Type B pancreatic cell (in vitro differentiated cells): Measurements from ENCODE around the gene DNAJC5. TPM values are rescaled to one million over a fixed set of nuclear protein-coding genes. Genes with fewer than 3 reads are reported as not detected.
A peak's percentile ranks its signal among the peaks of the same experiment; 100 is the strongest.

Experiments used
- DNase-seq: peaks from one replicate; pipeline ENCODE4 v3.0.0; 2021; ENCODE audit warnings: mixed read lengths; ENCODE audit not compliant: unreplicated experiment; ENCODE audit errors: extremely low spot score
- H3K27ac Mint-ChIP-seq: 2 replicates; pipeline ENCODE4 v1.8.0; 2021; ENCODE audit warnings: mild to moderate bottlenecking, mixed read lengths
- H3K27me3 Mint-ChIP-seq: 2 replicates; pipeline ENCODE4 v1.8.0; 2021; ENCODE audit warnings: mixed read lengths
- H3K36me3 Mint-ChIP-seq: 2 replicates; pipeline ENCODE4 v1.8.0; 2021; ENCODE audit warnings: mixed read lengths
- H3K4me1 Mint-ChIP-seq: one replicate; pipeline ENCODE4 v1.8.0; 2021; ENCODE audit warnings: mixed read lengths; ENCODE audit not compliant: unreplicated experiment
- H3K4me3 Mint-ChIP-seq: 2 replicates; pipeline ENCODE4 v1.8.0; 2021; ENCODE audit warnings: mild to moderate bottlenecking, mixed read lengths
- H3K9me3 Mint-ChIP-seq: 2 replicates; pipeline ENCODE4 v1.8.0; 2021; ENCODE audit warnings: mixed read lengths
- total RNA-seq: library from RNA; stranded (reverse); gene quantifications from 2 replicates; pipeline ENCODE4 v1.2.1, GENCODE V29; 2021; ENCODE audit warnings: low replicate concordance
- TF ChIP-seq, protein P1 (sequence below): fragments of 200-600 bp; sonication (generic); conservative IDR thresholded peaks from 2 replicates; pipeline ENCODE4 v1.5.0; 2021; ENCODE audit warnings: antibody characterized with exemption, mild to moderate bottlenecking

Gene DNAJC5
- total RNA-seq, 1 donor from 2014 or later, result 44.1 TPM

DNA sequence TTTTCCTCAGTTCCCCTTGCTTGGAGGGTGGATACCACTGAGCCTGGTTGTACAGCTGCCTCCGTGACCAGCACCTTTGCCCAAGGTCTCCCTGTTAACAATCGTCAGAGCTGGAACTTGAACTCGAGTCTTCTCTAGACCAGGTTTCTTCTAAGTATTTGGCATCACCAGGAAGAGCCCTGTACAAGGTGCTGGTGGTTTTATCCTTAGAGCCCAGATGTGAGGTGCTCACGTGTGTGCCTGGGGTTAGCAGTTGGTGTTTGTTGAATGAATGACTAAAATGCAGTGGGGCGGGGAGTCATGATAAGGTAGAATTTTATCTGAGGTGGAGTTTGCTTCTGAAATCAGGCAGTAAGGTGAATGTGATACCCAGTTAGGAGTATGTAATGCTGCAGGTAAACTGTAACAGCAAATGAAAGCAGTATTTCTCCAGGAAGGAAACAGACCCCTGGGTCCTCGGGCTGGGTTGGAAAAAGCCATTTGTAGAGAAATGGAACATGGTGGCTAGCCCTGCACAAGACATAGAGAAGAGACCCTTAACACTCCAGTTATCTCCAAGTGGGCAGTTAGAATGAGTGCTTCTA is 3.1 kb downstream of the DNAJC5 start:
- H3K27ac Mint-ChIP-seq, result peak overlapping the region; percentile 2
- TF ChIP-seq, protein P1, sequence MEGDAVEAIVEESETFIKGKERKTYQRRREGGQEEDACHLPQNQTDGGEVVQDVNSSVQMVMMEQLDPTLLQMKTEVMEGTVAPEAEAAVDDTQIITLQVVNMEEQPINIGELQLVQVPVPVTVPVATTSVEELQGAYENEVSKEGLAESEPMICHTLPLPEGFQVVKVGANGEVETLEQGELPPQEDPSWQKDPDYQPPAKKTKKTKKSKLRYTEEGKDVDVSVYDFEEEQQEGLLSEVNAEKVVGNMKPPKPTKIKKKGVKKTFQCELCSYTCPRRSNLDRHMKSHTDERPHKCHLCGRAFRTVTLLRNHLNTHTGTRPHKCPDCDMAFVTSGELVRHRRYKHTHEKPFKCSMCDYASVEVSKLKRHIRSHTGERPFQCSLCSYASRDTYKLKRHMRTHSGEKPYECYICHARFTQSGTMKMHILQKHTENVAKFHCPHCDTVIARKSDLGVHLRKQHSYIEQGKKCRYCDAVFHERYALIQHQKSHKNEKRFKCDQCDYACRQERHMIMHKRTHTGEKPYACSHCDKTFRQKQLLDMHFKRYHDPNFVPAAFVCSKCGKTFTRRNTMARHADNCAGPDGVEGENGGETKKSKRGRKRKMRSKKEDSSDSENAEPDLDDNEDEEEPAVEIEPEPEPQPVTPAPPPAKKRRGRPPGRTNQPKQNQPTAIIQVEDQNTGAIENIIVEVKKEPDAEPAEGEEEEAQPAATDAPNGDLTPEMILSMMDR, result no peak
- DNase-seq, result no peak
- peaks cover 5% of the 10 kb centered on the region for H3K36me3 Mint-ChIP-seq
- peaks cover 30% of the 10 kb centered on the region for H3K4me1 Mint-ChIP-seq
- no peaks in the 10 kb centered on the region for H3K9me3 Mint-ChIP-seq
- H3K27me3 Mint-ChIP-seq, result no peaks in the 10 kb centered on the region
- no peak overlapping the region for H3K4me3 Mint-ChIP-seq

- no peak for DNase-seq
- H3K4me3 Mint-ChIP-seq, result no peak overlapping the region
- H3K4me1 Mint-ChIP-seq, result peaks cover 28% of the 10 kb centered on the region
- TF ChIP-seq, protein P1, result no peak
- no peak overlapping the region for H3K27ac Mint-ChIP-seq
- H3K9me3 Mint-ChIP-seq, result no peaks in the 10 kb centered on the region
- peaks cover 5% of the 10 kb centered on the region for H3K36me3 Mint-ChIP-seq
- H3K27me3 Mint-ChIP-seq, result no peaks in the 10 kb centered on the region
These were observed 4.1 kb downstream of the DNAJC5 start for GRCh38 chr20:63898882-63899558.

DNA sequence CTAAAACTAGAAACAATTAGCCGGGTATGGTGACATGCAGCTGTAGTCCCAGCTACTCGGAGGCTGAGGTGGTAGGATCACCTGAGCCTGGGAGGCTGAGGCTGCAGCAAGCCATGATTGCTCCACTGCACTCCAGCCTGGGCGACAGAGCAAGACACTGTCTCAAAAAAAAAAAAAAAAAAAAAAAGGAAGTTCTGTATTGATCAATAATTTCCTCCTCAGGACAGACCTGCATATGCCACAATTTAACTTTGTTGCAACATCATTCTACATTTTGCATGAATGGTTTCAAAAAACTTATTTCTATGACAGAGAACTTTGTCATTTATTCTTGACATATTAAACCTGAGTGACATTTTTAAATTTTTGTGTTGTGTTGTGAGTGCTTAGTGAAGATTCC is 5.5 kb downstream of the DNAJC5 start:
- Mint-ChIP-seq H3K4me3 (no peak overlapping the region), H3K27ac (no peak overlapping the region), H3K36me3 (peaks cover 5% of the 10 kb centered on the region), H3K4me1 (peaks cover 26% of the 10 kb centered on the region), H3K27me3 (no peaks in the 10 kb centered on the region), H3K9me3 (no peaks in the 10 kb centered on the region)
- TF ChIP-seq, protein P1, result no peak
- DNase-seq, result no peak

DNA sequence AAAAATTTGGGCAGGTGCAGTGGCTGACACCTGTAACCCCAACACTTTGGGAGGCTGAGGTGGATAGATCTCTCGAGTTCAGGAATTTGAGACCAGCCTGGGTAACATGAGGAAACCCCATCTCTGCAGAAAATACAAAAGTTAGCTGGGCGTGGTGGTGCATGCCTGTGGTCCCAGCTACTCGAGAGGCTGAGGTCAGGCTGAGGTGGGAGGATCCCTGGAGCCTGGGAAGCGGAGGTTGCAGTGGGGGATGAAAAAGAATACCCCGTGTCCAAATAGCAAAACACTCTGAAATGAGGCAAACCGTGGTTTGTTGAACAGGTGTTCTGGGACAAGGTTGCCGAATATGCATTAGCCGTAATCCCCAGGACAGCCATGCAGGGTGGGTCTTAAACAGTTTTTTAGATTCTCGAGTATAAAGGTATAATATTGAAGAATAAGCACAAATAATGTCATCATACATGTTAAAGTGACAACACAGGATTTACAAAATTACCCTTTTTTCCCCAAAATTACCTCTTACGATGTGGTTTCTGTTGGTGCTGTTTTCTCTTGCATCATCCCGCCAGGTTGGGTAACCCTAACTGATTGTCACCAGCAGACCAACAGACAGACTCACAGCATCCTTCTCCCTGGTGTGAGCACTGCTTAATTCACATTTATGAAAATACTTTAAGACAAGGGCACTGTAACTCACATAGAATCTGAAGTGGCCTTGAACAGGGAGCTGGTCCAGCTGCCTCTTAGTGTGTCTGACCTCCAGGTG is 9.1 kb downstream of the DNAJC5 start:
- DNase-seq, result no peak
- H3K9me3 Mint-ChIP-seq, result no peaks in the 10 kb centered on the region
- TF ChIP-seq, protein P1, result no peak
- no peak overlapping the region for H3K4me3 Mint-ChIP-seq
- H3K36me3 Mint-ChIP-seq, result peaks cover 5% of the 10 kb centered on the region
- H3K27ac Mint-ChIP-seq, result no peak overlapping the region
- H3K4me1 Mint-ChIP-seq, result peaks cover 8% of the 10 kb centered on the region
- no peaks in the 10 kb centered on the region for H3K27me3 Mint-ChIP-seq

GRCh38 chr20:63908008-63908682 is 13.2 kb downstream of the DNAJC5 start:
- no peak for DNase-seq
- peaks cover 9% of the 10 kb centered on the region for H3K36me3 Mint-ChIP-seq
- H3K4me3 Mint-ChIP-seq, result no peak overlapping the region
- TF ChIP-seq, protein P1, result no peak
- peak overlapping the region; percentile 24 for H3K27ac Mint-ChIP-seq
- no peaks in the 10 kb centered on the region for H3K9me3 Mint-ChIP-seq
- H3K4me1 Mint-ChIP-seq, result peaks cover 22% of the 10 kb centered on the region
- no peaks in the 10 kb centered on the region for H3K27me3 Mint-ChIP-seq
